Skin of body (tissue), 2 donors: Measurements from ENCODE around the gene SLC31A1. TPM values are rescaled to one million over a fixed set of nuclear protein-coding genes. Genes with fewer than 3 reads are reported as not detected.
A peak's percentile ranks its signal among the peaks of the same experiment; 100 is the strongest.

Experiments
- DNase-seq: peaks from one replicate; lab custom pipeline; 2025; lab: John Stamatoyannopoulos, UW
- total RNA-seq: library from RNA; depleted of rRNA; stranded (reverse); fragments of >200 nt; gene quantifications from one replicate; pipeline ENCODE4 v1.2.3, GENCODE V29; 2014

The SLC31A1 gene
- total RNA-seq, 1 donor from 2014 or later, result 24.6 TPM

- DNase-seq, result no peak
Measured at GRCh38 chr9:113302792-113303418, 81.6 kb downstream of the SLC31A1 start, which contains the start of gene RNF183. RNF183 (minus strand) TSS chr9:113303376; CDS start chr9:113298184, 5,192 bp downstream.

- DNase-seq, result no peak
Measured at GRCh38 chr9:113306566-113306965, 85.2 kb downstream of the SLC31A1 start.

- no peak for DNase-seq
Measured at GRCh38 chr9:113307396-113307975, 86.1 kb downstream of the SLC31A1 start.

DNA sequence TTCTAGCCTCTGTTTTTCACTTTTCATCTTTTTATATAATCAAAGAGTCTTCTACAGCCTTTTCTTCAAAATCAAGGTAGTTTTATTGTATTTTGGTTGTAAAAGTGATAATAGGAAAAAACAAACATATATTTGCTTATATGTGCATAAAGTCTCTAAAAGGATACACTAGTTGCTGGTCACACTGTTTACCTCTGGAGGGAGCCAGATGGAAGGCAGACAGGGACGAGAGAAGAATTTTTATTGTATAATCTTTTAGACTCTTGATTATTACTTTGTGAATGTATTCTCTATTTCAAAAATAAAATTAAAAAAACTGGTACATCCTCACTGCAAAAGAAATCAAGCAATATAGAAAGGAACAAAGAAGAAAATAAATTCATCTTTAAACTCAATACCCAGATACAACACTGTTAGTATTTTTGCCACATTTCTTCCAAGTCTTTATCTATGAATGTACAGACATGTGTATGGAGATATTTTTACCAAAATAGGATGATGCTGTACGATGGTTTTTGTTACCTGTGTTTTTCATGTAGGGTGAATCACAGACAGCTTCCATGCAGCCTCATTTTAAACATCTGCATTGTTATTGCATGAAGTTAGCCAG lies 88.0 kb downstream of the SLC31A1 start:
- peak; percentile 14 for DNase-seq

DNA sequence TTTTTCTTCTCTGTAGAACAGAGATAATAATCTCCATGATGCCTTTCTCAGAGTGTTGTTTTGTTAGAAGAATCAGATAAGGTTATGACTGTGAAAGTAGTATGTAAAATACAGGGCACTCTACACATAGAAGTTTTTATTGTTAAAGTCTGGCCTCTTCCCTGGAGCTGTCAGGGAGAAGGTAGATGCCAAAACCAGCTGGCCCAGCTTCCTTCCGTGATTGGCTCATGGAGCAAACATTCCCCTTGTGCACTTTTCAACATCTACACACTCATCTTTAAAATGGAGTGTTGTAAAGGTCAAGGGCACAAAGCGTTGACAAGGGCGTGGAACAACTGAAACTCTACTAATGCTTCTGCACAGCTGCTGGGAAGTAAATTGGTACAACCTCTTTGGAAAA lies 89.2 kb downstream of the SLC31A1 start:
- no peak for DNase-seq

- DNase-seq, result no peak
Measured at GRCh38 chr9:113311961-113312360, 90.6 kb downstream of the SLC31A1 start.

DNA sequence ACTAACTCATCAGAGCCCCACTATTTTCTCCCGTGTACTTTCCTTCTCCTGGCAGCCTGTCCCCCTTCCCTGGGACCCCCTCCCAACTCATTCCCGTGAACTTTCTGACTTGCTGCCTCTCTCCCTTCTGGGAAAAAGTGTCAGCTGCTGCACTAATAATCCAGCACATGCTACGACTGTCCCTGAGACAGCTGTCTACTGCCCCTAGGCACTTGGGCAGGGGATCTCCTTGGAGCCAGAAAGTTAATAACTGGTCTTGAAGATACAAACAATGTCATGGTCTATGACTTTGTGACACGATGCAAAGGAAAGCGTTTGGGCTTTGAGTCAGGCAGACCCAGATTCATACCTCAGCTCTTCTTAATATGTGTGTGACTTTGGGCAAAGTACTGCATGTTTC lies 91.9 kb downstream of the SLC31A1 start:
- DNase-seq, result no peak

Other genes starting within 250 kb of the SLC31A1 start
- gene ZNF883, start 209.4 kb upstream of the SLC31A1 start, total RNA-seq, result 2.7 TPM
- 5.5 TPM for gene ZFP37, start 164.8 kb upstream of the SLC31A1 start, total RNA-seq
- gene SLC31A2, start 70.5 kb upstream of the SLC31A1 start, total RNA-seq, result 17.0 TPM
- gene FKBP15, start 267 bp upstream of the SLC31A1 start, total RNA-seq, result 24.3 TPM
- gene CDC26, start 54.0 kb downstream of the SLC31A1 start, total RNA-seq, result 23.6 TPM
- 20.1 TPM for gene PRPF4, start 54.1 kb downstream of the SLC31A1 start, total RNA-seq
- 0.20 TPM for gene RNF183, start 81.8 kb downstream of the SLC31A1 start, total RNA-seq
- gene WDR31, start 118.7 kb downstream of the SLC31A1 start, total RNA-seq, result 2.3 TPM
- 3.9 TPM for gene BSPRY, start 128.0 kb downstream of the SLC31A1 start, total RNA-seq
- 7.3 TPM for gene HDHD3, start 155.4 kb downstream of the SLC31A1 start, total RNA-seq
- gene ALAD, start 179.7 kb downstream of the SLC31A1 start, total RNA-seq, result 22.9 TPM
- 26.4 TPM for gene POLE3, start 189.1 kb downstream of the SLC31A1 start, total RNA-seq
- gene C9orf43, start 189.2 kb downstream of the SLC31A1 start, total RNA-seq, result 0.59 TPM
- gene RGS3, start 242.2 kb downstream of the SLC31A1 start, total RNA-seq, result 42.8 TPM